Stimulated activated CD4-positive, alpha-beta T cell treated with anti-CD3 and anti-CD28 coated beads, TNF-alpha, amount 100 ng/mL, for 48 hours (primary cell): ENCODE measurements around the gene PTH1R.

Experiments used
- DNase-seq, 3 donors: peaks; one replicate each; pipeline ENCODE4 v3.0.0-alpha.2; 2020; ENCODE audit warnings: low read depth in 3 of 3

PTH1R gene

DNA sequence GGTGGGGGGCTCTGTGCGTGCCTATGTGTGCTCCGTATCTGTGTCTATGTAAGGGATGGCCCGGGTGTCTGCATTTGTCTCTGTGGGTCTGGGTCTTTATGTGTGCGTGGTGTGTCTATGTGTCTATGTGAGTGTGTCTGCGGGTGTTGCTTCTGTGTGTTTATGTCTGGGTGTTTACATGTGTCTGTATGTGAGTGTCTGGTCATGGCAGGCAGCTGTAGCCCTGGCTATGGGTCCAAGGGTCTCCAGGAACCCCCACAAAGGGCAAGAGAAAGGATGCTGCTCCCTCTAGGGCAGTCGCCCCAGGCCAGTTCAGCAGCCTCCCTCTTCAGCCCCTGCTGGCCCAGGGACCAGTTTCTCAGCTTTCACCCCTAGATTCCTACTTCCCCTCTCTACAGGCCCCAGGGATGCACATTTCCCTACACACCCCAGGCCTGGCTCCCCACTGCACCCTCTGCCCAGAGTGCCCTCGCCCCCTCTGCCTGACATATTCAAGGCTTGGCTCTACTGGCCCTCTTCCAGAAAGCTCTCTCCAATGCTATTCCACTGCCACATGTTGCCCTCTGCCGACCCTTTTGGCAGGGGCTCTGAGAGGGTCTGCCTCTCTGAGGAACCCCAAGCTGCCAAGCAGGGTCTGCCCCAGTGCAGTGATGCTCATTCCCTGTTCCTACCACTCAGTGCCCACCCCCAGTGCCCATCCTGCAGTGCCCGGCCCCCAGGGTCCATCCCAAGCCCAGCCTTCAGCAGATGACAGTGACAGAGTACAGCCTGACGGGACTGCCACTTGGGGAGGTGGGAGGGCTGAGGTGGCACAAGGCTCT is 13.2 kb upstream of the PTH1R start:
- DNase-seq, result no peak

GRCh38 chr3:46865031-46865507 is 12.5 kb upstream of the PTH1R start:
- no peak for DNase-seq

GRCh38 chr3:46865546-46865945 is 12.0 kb upstream of the PTH1R start:
- no peak for DNase-seq

- DNase-seq, result no peak
These were observed 11.4 kb upstream of the PTH1R start for GRCh38 chr3:46866032-46866595.

GRCh38 chr3:46866720-46867549 is 10.6 kb upstream of the PTH1R start:
- DNase-seq, result peak; percentile 43 to 86 (median 79)

GRCh38 chr3:46867550-46867898 is 10.0 kb upstream of the PTH1R start:
- DNase-seq, result no peak

DNA sequence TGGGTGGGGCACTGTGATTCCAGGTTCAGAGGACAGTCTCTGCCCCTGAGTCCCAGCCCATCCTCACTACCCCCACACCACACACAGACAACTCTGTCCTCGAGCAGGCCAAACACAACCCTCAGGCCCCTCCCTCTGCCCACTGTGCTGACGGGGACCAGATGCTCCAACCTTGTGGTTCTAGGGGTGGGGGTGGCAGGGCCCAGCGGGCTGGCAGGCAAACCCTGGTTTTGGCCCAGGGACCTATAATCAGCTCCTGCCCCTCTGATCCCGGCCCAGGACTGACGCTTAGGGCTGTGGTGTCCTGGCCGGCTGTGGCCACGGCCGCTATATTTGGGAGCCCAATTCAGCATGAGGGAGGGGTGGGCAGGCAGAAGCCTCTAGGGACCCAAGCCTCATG is 9.2 kb upstream of the PTH1R start:
- no peak for DNase-seq

GRCh38 chr3:46868948-46869347 is 8.6 kb upstream of the PTH1R start:
- DNase-seq, result no peak

GRCh38 chr3:46869440-46869839 is 8.1 kb upstream of the PTH1R start:
- DNase-seq, result no peak

GRCh38 chr3:46870651-46871050 is 6.9 kb upstream of the PTH1R start:
- DNase-seq, result no peak

- DNase-seq, result no peak
These were observed 6.3 kb upstream of the PTH1R start for GRCh38 chr3:46871222-46871621.

- no peak for DNase-seq
These were observed 4.0 kb upstream of the PTH1R start for GRCh38 chr3:46873521-46873920.

DNA sequence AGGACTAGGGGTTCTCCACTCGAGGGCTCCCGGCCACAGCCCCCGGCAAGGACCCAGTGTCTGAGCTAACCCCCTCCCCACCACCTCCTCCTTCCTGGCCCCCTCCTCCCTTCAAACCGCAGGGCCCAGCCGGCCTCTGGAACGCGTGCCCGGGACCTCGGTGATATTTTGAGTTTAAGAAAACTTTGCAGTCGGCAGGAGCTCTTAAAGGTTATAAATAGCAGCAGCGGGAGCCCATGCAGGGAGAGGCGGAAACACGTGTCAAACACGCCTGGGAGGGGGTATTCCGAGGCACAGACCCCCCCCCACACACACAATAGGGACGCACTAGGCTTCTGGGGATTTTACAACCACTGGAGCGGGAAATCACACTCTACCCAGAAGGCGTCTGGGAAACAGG is 3.1 kb upstream of the PTH1R start:
- DNase-seq, result no peak

DNA sequence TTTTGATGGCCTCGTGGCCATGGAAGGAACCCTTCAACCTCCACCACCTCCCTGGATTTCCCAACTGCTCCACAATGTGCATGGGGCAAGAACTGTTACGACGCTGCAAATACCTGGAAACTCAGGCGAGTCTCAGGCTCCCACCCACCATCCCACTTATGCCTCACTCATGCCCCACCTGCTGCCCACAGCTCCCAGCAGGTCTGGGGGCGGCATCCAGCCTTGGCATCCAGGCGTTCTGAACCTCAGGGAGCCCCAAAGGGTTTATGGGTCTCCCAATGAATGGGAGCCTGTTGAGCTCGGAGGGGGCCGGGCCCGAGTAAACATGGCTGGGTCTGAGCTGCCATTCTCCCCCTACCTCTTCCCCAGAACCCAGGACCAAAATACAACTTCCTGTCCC is 2.0 kb upstream of the PTH1R start:
- DNase-seq, result no peak

- no peak for DNase-seq
These were observed 914 bp upstream of the PTH1R start for GRCh38 chr3:46876313-46877300.

DNA sequence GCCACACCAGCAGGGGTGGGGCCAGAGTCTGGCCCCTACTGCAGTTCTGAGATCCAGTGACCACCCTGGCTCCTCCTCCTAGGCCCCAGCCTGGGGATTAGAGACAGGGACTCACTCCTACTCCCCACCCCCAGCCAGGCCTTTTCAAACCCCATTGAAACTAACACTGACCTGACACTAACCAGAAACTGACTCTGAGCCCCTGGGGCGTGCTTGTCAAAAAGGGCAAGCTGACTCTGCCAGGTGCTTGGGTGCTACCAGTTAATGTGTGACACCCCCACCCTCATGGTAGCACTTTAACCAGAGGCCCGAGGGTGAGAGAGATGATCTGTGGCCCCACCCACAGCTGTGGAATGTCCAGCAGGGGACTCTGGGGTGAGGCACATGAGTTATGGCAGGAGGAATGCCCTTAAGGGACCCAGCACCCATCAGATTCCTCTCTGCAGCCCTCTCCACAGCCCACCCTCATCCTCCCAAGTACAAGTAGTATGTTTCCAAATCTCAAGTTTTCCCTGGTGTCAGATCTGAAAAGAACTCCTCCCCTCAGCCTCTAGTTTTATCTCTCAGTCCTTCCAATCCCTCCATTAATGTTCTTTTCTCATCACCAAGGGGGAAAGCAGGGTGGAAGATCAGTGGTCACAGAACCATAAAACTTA is 1.4 kb downstream of the PTH1R start:
- no peak for DNase-seq

DNA sequence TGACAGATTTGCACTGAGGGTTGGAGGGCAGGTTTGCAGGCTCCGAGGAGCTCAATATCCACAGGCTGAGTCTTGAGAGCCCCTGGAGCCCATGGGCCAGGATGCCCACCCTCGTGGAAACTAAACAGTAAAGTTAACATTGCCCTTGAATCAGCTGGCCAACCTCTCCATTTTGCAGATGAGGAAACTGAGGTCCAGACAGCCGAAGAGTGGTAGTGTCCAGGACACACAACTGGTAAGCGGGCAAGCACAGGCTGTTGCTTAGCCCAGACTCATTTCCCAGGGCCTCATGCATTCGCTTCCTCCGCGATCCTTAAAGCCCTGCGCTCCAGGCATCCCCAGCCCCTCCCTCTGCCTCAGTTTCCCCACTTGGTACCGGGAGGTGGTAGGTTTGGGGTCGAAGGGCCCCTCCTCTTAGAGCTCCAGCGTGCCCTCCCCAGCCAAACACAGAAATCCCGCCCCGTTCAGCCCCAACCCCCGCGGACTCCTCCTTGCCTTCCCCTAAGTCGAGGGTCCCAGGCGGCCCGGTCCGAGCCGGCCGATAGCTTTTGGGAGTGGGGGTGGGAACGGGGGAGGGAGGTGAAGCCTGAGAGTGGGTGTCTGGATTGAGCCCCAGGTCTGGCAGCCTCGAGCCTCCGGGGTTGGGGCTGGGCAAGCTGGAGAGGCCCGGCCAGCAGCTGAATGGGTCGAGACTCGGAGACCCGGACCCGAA is 3.5 kb downstream of the PTH1R start:
- DNase-seq, result no peak

- DNase-seq, result no peak
These were observed 4.3 kb downstream of the PTH1R start for GRCh38 chr3:46881596-46882376.

- DNase-seq, result no peak
These were observed 5.0 kb downstream of the PTH1R start for GRCh38 chr3:46882377-46883053.
